HG02870 (cell line): ENCODE results near the gene LHX4.
"Not testable (repeated sequence)": the region's sequence is repeated elsewhere in the genome, so short reads cannot be mapped to it uniquely, and the experiment has no call there.

Source experiments
- ATAC-seq: cut with Tn5 transposase; IDR thresholded peaks from one replicate; pipeline ENCODE4 v1.9.1; 2021; ENCODE audit warnings: mild to moderate bottlenecking, moderate library complexity; ENCODE audit not compliant: unreplicated experiment

Gene LHX4

GRCh38 chr1:180196436-180197003 lies 33.5 kb upstream of the LHX4 start:
- no peak for ATAC-seq

DNA sequence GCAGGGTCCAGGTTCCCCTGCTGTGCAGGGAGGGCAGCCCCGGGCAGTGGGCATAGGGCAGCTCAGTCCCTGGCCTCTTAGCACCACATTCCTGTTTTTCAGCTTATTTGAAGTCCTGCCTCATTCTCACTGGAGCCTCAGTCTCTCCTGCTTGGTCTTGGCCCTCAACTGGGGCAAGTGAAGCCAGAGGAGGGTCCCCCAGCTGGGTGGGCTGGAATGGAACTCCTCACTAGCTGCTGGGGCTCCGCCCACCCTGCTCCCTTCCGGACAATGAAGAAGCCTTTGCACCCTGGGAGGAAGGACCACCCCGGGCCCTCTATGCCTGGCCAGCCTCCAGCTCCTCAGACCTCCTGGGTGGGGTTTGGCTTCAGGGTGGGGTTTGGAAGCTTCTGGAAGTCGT lies 32.8 kb upstream of the LHX4 start:
- no peak for ATAC-seq

DNA sequence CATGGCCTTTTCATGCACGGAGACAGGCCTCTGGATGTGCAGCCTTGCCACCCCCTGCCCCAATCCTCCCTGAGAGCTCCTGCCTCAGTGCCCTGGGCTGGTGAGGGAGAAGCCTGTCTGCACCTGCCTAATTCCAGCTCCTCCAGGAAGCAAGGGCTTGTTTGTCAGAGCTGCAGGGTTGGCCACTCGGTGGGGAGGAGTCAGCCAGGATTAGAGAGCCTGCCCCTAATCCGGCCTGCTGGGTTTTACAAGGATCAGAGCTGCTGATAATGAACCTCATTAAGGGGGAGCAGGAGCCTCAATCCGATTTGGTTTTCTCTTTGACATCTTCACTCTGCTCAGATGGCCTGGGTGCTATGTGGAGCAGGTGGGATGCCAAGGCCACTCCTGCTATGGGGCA lies 31.9 kb upstream of the LHX4 start:
- no peak for ATAC-seq

GRCh38 chr1:180198611-180199010 lies 31.5 kb upstream of the LHX4 start:
- no peak for ATAC-seq

DNA sequence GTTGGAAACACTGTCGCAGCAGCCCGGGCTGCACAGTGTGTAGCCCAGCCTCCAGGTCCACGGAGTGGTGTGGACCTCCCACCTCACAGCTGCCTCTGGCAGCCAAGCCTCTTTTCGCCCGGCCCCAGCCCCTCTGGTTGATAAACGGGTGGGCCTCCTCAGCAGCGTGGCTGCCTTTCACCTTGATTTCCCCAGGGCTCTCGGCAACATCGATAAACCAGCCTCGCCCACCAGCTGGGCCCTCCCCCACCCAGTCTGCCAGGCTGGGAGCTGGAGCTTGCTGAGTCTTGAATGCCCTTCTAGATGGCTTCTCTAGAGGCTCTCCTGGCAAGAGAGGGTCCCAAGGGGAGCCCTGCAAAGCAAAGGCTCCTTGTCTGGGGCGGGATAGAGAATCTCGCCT lies 31.0 kb upstream of the LHX4 start:
- ATAC-seq: no peak

GRCh38 chr1:180201451-180202200 lies 28.4 kb upstream of the LHX4 start:
- no peak for ATAC-seq

DNA sequence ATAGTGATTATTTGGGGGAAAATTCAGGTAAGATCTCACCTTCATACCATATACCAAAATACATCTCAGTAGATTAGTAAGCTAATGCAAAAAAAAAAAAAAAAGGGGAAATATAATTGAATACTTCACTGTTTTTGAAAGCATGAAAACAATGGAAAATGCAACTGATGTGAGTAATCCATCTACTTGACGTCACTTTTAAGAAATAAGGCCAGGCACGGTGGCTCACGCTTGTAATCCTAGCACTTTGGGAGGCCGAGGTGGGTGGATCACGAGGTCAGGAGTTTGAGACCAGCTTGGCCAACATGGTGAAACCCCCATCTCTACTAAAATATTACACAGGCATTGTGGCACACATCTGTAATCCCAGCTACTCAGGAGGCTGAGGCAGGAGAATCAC lies 27.5 kb upstream of the LHX4 start:
- not testable (repeated sequence) for ATAC-seq

GRCh38 chr1:180204231-180204630 lies 25.8 kb upstream of the LHX4 start:
- no peak for ATAC-seq

- ATAC-seq: no peak
These were observed 23.5 kb upstream of the LHX4 start for GRCh38 chr1:180206581-180206980.

DNA sequence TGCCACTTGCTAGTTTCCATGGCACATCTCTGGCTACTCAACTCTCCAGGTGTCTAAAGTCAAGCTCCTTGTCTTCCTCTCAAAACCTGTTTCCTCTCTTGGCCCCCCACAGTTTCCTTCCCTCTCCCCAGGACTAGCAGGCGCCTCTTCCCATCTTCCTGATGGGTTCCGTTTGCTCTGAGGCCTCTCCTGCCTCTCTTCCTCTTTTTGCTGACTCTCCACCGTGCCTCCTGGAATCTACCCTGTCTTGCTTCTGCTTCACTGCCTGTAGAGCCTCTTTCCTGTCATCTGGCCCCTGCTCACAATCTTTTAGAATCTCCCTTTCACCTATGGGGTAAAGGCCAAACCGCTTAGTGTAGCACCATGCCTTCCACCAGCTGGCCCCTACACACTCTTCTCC lies 21.8 kb upstream of the LHX4 start:
- no peak for ATAC-seq

GRCh38 chr1:180210008-180210620 lies 19.9 kb upstream of the LHX4 start:
- no peak for ATAC-seq

DNA sequence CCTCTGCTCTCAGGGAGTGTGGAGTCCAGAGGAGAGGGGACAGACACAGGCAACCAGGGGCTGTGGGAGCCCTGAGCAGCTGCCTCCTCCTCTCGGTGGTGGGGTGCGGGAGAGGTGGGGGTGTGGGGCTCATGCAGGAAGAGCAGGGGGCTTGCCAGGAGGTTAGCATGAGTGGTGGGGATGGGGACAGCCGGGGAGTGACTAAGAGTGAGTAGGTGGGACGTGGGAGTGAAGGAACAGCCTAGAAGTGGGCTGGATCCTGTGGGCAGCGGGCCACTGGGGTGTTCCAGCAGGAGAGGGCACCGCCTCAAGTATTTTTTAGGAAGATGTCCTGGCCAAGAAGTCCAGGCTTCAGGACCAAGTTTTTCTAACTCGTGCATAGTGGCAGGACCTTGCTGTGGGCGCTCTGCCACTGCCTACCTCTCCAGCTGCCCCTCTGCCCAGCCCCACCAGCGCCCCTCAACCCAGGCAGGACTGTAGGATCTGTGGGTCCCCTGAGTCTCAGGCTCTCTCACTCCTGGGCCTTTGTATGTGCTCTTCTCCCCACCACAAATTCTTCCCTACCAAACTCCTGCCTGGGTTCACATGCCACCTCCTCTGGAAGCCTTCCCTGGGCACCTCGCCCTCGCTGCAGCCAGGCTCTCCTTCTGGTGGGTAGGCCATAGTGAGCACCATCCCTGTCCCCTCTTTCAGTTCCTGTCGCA lies 18.8 kb upstream of the LHX4 start:
- ATAC-seq: no peak

- no peak for ATAC-seq
These were observed 18.2 kb upstream of the LHX4 start for GRCh38 chr1:180211860-180212229.

DNA sequence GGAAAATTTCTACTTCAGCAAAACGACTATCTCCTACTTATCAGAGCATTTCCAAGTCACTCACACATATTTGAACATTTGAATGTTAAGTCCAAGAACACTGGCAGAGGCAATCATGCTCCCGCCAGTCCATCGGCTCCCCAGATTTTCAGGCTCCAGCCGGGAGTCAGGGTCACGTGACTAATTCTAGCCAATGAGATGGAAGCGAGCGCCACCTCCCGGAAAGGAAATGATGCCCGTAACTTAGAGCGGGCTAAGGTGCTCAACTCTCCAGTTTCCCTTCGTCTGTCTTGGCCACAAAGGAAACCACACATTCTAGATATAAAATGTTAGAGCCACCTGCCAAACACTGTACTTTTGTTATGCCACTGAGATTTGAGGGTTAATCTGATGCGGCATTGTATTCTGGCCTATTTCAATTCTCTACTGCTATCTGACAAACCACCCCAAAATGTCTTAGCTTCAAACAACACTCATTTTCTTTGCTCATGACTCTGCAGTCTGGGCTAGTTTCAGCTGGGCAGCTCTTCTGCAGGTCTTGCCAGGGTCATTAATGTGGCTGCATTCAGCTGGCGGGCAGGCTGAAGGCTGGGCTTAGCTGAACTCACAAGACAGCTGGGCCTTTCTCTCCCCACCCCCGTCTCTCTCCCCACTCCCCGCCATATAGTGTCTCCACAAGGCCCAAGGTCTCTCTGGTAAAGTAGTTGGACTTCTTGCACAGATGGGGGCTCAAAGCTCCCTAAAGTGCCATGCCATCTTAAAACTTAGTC lies 16.5 kb upstream of the LHX4 start:
- no peak for ATAC-seq

- no peak for ATAC-seq
These were observed 14.0 kb upstream of the LHX4 start for GRCh38 chr1:180215856-180216625.

DNA sequence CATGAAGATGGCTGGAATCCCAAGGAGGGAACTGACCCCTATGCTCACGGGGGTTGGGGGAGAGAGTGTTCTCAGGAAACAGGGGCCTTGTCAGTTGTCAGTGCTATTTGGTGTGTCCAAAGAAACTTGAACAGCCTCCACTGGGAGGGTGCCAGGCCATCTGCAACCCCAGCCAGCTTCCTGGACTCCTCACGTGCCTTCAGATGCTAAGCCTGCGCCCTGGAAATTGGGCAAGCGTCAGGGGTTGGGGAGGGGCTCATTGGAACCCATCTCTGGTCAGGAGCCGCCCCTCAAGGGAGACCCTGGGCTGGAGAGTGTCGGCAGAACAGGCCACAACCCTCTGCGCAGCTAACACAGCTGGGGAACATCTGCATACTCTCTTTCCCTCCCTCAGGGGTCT lies 13.1 kb upstream of the LHX4 start:
- ATAC-seq: no peak

- ATAC-seq: no peak
These were observed 11.0 kb upstream of the LHX4 start for GRCh38 chr1:180218806-180219765.

DNA sequence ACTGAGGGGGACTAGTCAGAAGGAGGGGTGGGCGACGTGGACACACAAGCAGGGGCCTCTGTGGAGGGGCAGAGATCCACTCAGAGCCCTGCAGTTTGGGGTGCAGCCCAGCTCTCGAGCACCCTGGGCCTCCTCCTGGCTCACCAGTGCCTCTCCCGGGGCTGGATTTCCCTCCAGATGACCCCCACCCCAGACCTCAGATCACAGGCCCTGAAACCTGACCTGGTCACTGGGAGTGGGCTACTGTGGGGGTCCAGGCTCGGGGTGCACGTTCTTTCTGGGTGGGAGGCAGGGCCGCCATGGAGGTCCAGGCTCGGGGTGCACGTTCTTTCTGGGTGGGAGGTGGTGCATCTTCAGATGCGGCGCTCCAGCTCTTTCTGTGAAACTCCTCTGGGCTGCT lies 10.3 kb upstream of the LHX4 start:
- no peak for ATAC-seq

GRCh38 chr1:180221462-180221861 lies 8.6 kb upstream of the LHX4 start:
- ATAC-seq: no peak
